H1 (cell line): ENCODE measurements around the gene GABARAPL2. TPM values are rescaled to one million over a fixed set of nuclear protein-coding genes. Genes with fewer than 3 reads are reported as not detected.

Experiments
- EP300 ChIP-seq, 2 experiments: IDR thresholded peaks; 1 replicate in 1 of 2; 2 replicates in 1 of 2; pipeline ENCODE4 v1.6.1; 2011 to 2012; ENCODE audit warnings: low read depth in 2 of 2, low read length in 2 of 2, mild to moderate bottlenecking in 2 of 2, borderline replicate concordance in 1 of 2, inconsistent platforms in 1 of 2, moderate library complexity in 1 of 2
- GABPA ChIP-seq: IDR thresholded peaks from 2 replicates; pipeline ENCODE4 v1.6.1; 2011; ENCODE audit warnings: mild to moderate bottlenecking, low read length, moderate library complexity, borderline replicate concordance; ENCODE audit not compliant: insufficient read depth
- HDAC6 ChIP-seq: IDR thresholded peaks from one replicate; pipeline ENCODE4 v1.7.1; 2012; ENCODE audit warnings: low read depth, mild to moderate bottlenecking, inconsistent platforms, low read length, moderate library complexity
- SAP30 ChIP-seq: fragments of 300-600 bp; sonication (generic); IDR thresholded peaks from 2 replicates; pipeline ENCODE4 v1.7.1; 2012; ENCODE audit warnings: low read length, moderate library complexity, mild to moderate bottlenecking, inconsistent platforms; ENCODE audit not compliant: insufficient read depth, insufficient replicate concordance
- SIRT6 ChIP-seq: IDR thresholded peaks from one replicate; pipeline ENCODE4 v1.7.1; 2012; ENCODE audit warnings: low read length, inconsistent platforms
- SUZ12 ChIP-seq: fragments of 200-600 bp; sonication (generic); IDR thresholded peaks from 2 replicates; pipeline ENCODE4 v1.6.1; 2012; ENCODE audit warnings: mild to moderate bottlenecking, inconsistent platforms, low read length, moderate library complexity, mixed read lengths
- TEAD4 ChIP-seq: IDR thresholded peaks from 2 replicates; pipeline ENCODE4 v1.6.1; 2012; ENCODE audit warnings: low read depth, low read length, inconsistent platforms, mixed read lengths
- polyA plus RNA-seq, 7 experiments: library from polyadenylated mRNA; depleted of rRNA in 3 of 7; stranded (reverse) in 5 of 7; unstranded in 2 of 7; fragments of >200 nt in 5 of 7; fragments of 200-250 nt in 2 of 7; gene quantifications; 1 replicate in 5 of 7; 2 replicates in 1 of 7; 4 replicates in 1 of 7; pipeline versions ENCODE4 v1.2.1 to v1.2.3, GENCODE V29; 2011 to 2013; ENCODE audit warnings: missing spikeins in 2 of 7, mixed read lengths in 2 of 7
- total RNA-seq: library from RNA; stranded (reverse); fragmentation: NEBNext Ultra II Directional; extraction: Animal tissue kit (Norgen Biotek cat#: 25700); gene quantifications from 2 replicates; pipeline ENCODE4 v1.2.1, GENCODE V29; 2021

The GABARAPL2 gene
- total and polyA plus RNA-seq, 2 of the 8 experiments (the other 6 are each of a cell fraction or from before 2014, with no cell fraction given): 65.8 to 71.3 TPM

DNA sequence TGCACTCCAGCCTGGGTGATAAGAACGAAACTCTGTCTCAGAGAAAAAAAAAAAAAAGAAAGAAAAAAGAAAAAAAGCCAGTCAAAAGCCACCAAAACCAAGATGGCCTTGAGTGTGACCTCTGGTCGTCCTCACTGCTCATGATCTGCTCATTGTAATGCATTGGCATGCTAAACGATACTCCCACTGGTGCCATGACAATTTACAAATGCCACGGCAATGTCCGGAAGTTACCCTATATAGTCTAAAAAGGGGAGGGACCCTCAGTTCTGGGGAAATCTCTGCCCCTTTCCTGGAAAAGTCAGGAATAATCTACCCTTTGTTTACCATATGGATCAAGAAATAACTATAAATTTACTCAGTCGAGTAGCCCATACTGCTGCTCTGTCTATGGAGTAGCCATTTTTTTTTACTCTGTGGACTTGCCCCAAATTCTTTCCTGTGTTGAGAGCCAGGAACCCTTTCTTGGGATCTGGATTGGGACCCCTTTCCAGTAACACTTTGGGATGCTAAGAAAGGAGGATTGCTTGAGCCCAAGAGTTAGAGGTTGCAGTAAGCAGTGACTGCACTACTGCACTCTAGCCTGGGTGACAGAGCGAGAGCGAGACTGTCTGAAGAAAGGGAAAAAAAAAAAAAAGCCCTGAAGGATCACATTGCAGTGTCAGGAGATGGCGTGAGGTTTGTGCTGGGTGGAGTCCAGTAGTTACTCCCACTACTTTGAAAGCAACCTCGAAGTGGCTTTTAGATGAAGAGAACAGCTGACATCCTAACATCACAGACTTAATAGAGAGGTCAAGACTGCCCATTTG is 6.4 kb upstream of the GABARAPL2 start (continued):
- TF ChIP-seq GABPA (no peak), SAP30 (no peak), SUZ12 (no peak), SIRT6 (no peak), EP300 (IDR thresholded peaks at IDR 0.05; ENCODE audit: borderline replicate concordance in 1 of 2, low read depth in 2 of 2, low read length in 2 of 2) (no peak), TEAD4 (no peak), HDAC6 (no peak)
